Thyroid gland (tissue), 4 donors: Measurements from ENCODE around the gene MSANTD7.

Source experiments
- CTCF ChIP-seq, 6 experiments: fragments of 200-600 bp in 3 of 6; fragments of 450-650 bp in 3 of 6; sonication (generic) in 3 of 6; IDR thresholded peaks; one replicate each; pipeline ENCODE4 v1.5.1; 2016 to 2019; ENCODE audit warnings: antibody characterized with exemption in 6 of 6, mild to moderate bottlenecking in 2 of 6, inconsistent platforms in 1 of 6, moderate library complexity in 1 of 6
- POLR2A ChIP-seq, 2 donors: fragments of 450-650 bp; IDR thresholded peaks; one replicate each; pipeline ENCODE4 v1.6.1; 2017; ENCODE audit warnings: antibody characterized with exemption in 2 of 2, mild to moderate bottlenecking in 2 of 2, moderate library complexity in 1 of 2

GRCh38 chr10:14826076-14826829 lies 11.9 kb upstream of the MSANTD7 start:
- no peak for TF ChIP-seq CTCF (IDR thresholded peaks at IDR 0.05)
- no peak for TF ChIP-seq POLR2A (IDR thresholded peaks at IDR 0.05)
